OCI-LY7 (cell line): ENCODE data around the gene PNKP. TPM values are rescaled to one million over a fixed set of nuclear protein-coding genes. Genes with fewer than 3 reads are reported as not detected.
A peak's percentile ranks its signal among the peaks of the same experiment; 100 is the strongest.

ENCODE experiments used
- BruUV-seq: library from RNA; stranded (reverse); fragments of 400-500 nt; replicated peaks from 2 replicates; lab custom pipeline; 2021; lab: Mats Ljungman, UMichigan
- CTCF ChIA-PET: fragments of 300-600 bp; sonication (Branson Sonifier 250); formaldehyde crosslinking; loops from one replicate; lab custom pipeline; 2022; ENCODE audit warnings: antibody characterized with exemption; ENCODE audit not compliant: unreplicated experiment; lab: Charles Lee
- POLR2A ChIA-PET: fragments of 300-600 bp; sonication (Branson Sonifier 250); formaldehyde crosslinking; loops from one replicate; lab custom pipeline; 2022; ENCODE audit warnings: antibody characterized with exemption; lab: Charles Lee
- DNase-seq: peaks from one replicate; pipeline ENCODE4 v3.0.0-alpha.2; 2015; ENCODE audit warnings: low spot score
- H2AFZ ChIP-seq: fragments of 200-600 bp; sonication (generic), shearing (Covaris generic); 2 replicates; pipeline ENCODE4 v1.6.1; 2014; ENCODE audit warnings: mild to moderate bottlenecking, antibody characterized with exemption, low read length, moderate library complexity
- H3K27ac ChIP-seq: fragments of 200-600 bp; sonication (generic); 2 replicates; pipeline ENCODE4 v1.5.1; 2014; ENCODE audit warnings: mixed run types, low read depth, mild to moderate bottlenecking, moderate library complexity, low read length, inconsistent platforms; ENCODE audit not compliant: poor library complexity, severe bottlenecking
- H3K36me3 ChIP-seq: fragments of 200-600 bp; sonication (generic); 2 replicates; pipeline ENCODE4 v1.6.1; 2014; ENCODE audit warnings: mild to moderate bottlenecking, antibody characterized with exemption, low read length, moderate library complexity, mixed read lengths; ENCODE audit not compliant: insufficient read depth
- H3K4me1 ChIP-seq: fragments of 200-600 bp; sonication (generic); 2 replicates; pipeline ENCODE4 v1.5.1; 2014; ENCODE audit warnings: mild to moderate bottlenecking, low read length; ENCODE audit not compliant: insufficient read depth, poor library complexity, severe bottlenecking
- H3K4me2 ChIP-seq: fragments of 200-600 bp; sonication (generic); 2 replicates; pipeline ENCODE4 v1.6.1; 2014; ENCODE audit warnings: mild to moderate bottlenecking, low read length
- H3K4me3 ChIP-seq: fragments of 200-600 bp; sonication (generic); 2 replicates; pipeline ENCODE4 v1.5.1; 2014; ENCODE audit warnings: mild to moderate bottlenecking, low read depth, low read length; ENCODE audit not compliant: poor library complexity, severe bottlenecking
- H3K79me2 ChIP-seq: fragments of 200-600 bp; sonication (generic); 2 replicates; pipeline ENCODE4 v1.6.1; 2016; ENCODE audit warnings: low read depth, mild to moderate bottlenecking, low read length, moderate library complexity, mixed read lengths; ENCODE audit not compliant: insufficient read depth
- H3K9me2 ChIP-seq: fragments of 200-600 bp; sonication (generic); 2 replicates; pipeline ENCODE4 v1.6.1; 2016; ENCODE audit warnings: mild to moderate bottlenecking, low read length, mixed read lengths; ENCODE audit not compliant: insufficient read depth
- H3K9me3 ChIP-seq: fragments of 200-600 bp; sonication (generic); 2 replicates; pipeline ENCODE4 v1.6.1; 2014; ENCODE audit warnings: mild to moderate bottlenecking, mixed run types, low read length, mixed read lengths
- H4K20me1 ChIP-seq: fragments of 200-600 bp; sonication (generic); 2 replicates; pipeline ENCODE4 v1.6.1; 2014; ENCODE audit warnings: mild to moderate bottlenecking, antibody characterized with exemption, low read length, moderate library complexity, mixed read lengths; ENCODE audit not compliant: insufficient read depth
- CTCF ChIP-seq: fragments of 200-600 bp; sonication (generic); conservative IDR thresholded peaks from 2 replicates; pipeline ENCODE4 v1.5.1; 2014; ENCODE audit warnings: mild to moderate bottlenecking, antibody characterized with exemption, low read length, moderate library complexity, mixed read lengths
- EZH2phosphoT487 ChIP-seq: fragments of 200-600 bp; sonication (generic); IDR thresholded peaks from 2 replicates; pipeline ENCODE4 v1.6.1; 2018; ENCODE audit warnings: low read depth, borderline replicate concordance, mild to moderate bottlenecking, mixed run types, antibody characterized with exemption, low read length, moderate library complexity, mixed read lengths
- intact Hi-C: fragments of 100-400 bp; cut with micrococcal nuclease; formaldehyde crosslinking; loops from one replicate; pipeline ENCODE4 v1.10.0; 2022; ENCODE audit not compliant: unreplicated experiment
- total RNA-seq, 2 experiments: library from RNA; depleted of rRNA in 1 of 2; stranded (reverse); fragments of >200 nt in 1 of 2; shearing (Covaris generic) in 1 of 2; gene quantifications; 2 replicates each; pipeline ENCODE4 v1.2.3, GENCODE V29; 2014 to 2022

PNKP gene
- total RNA-seq, 2 experiments from 2014 or later, result 90.9 to 118 TPM

GRCh38 chr19:49847731-49848696 is 19.4 kb downstream of the PNKP start:
- Histone ChIP-seq H3K36me3 (peaks cover 6% of the 10 kb centered on the region; the same call in 1 of the 2 replicates), H3K4me2 (no peak overlapping the region), H4K20me1 (peaks cover 13% of the 10 kb centered on the region; the same call in 1 of the 2 replicates), H3K4me1 (peaks cover 28% of the 10 kb centered on the region), H3K27ac (no peak overlapping the region), H3K9me3 (no peaks in the 10 kb centered on the region), H2AFZ (no peak overlapping the region), H3K4me3 (no peak overlapping the region), H3K9me2 (no peaks in the 10 kb centered on the region), H3K79me2 (peaks cover 14% of the 10 kb centered on the region)
- CTCF ChIA-PET, result no interaction called here
- DNase-seq, result no peak
- POLR2A ChIA-PET, result no interaction called here
- intact Hi-C loops, result no loop called here
- TF ChIP-seq CTCF (no peak), EZH2phosphoT487 (no peak)
- no TSS peak for BruUV-seq

GRCh38 chr19:49846408-49846807 is 21.0 kb downstream of the PNKP start:
- no peak for TF ChIP-seq CTCF
- no peak for TF ChIP-seq EZH2phosphoT487
- Histone ChIP-seq H3K9me2 (no peaks in the 10 kb centered on the region), H3K4me2 (no peak overlapping the region), H3K79me2 (no peaks in the 10 kb centered on the region), H3K4me1 (peaks cover 19% of the 10 kb centered on the region), H3K27ac (no peak overlapping the region), H3K4me3 (no peak overlapping the region), H2AFZ (no peak overlapping the region), H4K20me1 (no peaks in the 10 kb centered on the region), H3K9me3 (no peaks in the 10 kb centered on the region), H3K36me3 (peaks cover 11% of the 10 kb centered on the region; the same call in 1 of the 2 replicates)
- no TSS peak for BruUV-seq
- no peak for DNase-seq
- POLR2A ChIA-PET, result no interaction called here
- intact Hi-C loops, result no loop called here
- CTCF ChIA-PET, result no interaction called here

- no peaks in the 10 kb centered on the region for H3K9me3 ChIP-seq
- no peak overlapping the region for H3K4me2 ChIP-seq
- no TSS peak for BruUV-seq
- H3K36me3 ChIP-seq, result peaks cover 21% of the 10 kb centered on the region
- H3K27ac ChIP-seq, result no peak overlapping the region
- TF ChIP-seq CTCF (peak; percentile 47), EZH2phosphoT487 (no peak)
- intact Hi-C loops, result no loop called here
- H2AFZ ChIP-seq, result no peak overlapping the region
- DNase-seq, result no peak
- CTCF ChIA-PET, result no interaction called here
- POLR2A ChIA-PET, result no interaction called here
- H3K79me2 ChIP-seq, result no peaks in the 10 kb centered on the region
- no peak overlapping the region for H3K4me3 ChIP-seq
- peaks cover 19% of the 10 kb centered on the region for H3K4me1 ChIP-seq
- H3K9me2 ChIP-seq, result no peaks in the 10 kb centered on the region
- no peaks in the 10 kb centered on the region for H4K20me1 ChIP-seq
Measured at GRCh38 chr19:49845414-49845813, 22.0 kb downstream of the PNKP start.
